SH-SY5Y (cell line): ENCODE results near the gene KRT6B.

Source experiments
- GATA2 ChIP-seq: IDR thresholded peaks from 2 replicates; pipeline ENCODE4 v1.6.1; 2011; ENCODE audit warnings: mild to moderate bottlenecking, low read depth, low read length
- GATA3 ChIP-seq: IDR thresholded peaks from 2 replicates; pipeline ENCODE4 v1.6.1; 2011; ENCODE audit warnings: low read depth, mild to moderate bottlenecking, low read length, moderate library complexity

Gene KRT6B

GRCh38 chr12:52411815-52412214, 40.1 kb downstream of the KRT6B start:
- TF ChIP-seq GATA3: no peak
- TF ChIP-seq GATA2: no peak

DNA sequence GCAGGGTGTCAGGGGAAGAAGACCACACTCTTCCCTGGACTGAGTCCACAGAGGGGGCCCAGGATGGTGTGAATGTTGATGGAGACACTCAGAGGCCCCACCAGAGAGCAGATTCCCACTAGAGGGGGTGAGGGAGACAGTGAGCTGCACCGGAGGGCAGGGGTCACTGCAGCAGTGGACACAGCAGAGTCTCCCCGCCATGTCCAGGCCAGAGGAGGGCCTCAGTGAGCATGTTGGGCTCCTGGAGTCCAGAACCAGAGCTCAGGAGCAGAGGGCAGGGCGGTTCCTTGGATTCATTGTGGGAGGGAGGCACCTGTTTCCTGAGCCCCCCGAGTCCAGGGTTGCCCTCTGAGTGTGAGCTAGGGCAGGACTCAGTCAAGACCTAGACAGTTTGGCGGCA, 44.0 kb downstream of the KRT6B start:
- TF ChIP-seq GATA2 (no peak), GATA3 (no peak)

- TF ChIP-seq GATA3: no peak
Observed at GRCh38 chr12:52405922-52406385, 46.0 kb downstream of the KRT6B start, which contains the start of gene KRT82. KRT82 (minus strand) TSS chr12:52406335; CDS start chr12:52406277, 58 bp downstream.

GRCh38 chr12:52404951-52405350, 47.0 kb downstream of the KRT6B start:
- TF ChIP-seq GATA3: no peak
- TF ChIP-seq GATA2: no peak

DNA sequence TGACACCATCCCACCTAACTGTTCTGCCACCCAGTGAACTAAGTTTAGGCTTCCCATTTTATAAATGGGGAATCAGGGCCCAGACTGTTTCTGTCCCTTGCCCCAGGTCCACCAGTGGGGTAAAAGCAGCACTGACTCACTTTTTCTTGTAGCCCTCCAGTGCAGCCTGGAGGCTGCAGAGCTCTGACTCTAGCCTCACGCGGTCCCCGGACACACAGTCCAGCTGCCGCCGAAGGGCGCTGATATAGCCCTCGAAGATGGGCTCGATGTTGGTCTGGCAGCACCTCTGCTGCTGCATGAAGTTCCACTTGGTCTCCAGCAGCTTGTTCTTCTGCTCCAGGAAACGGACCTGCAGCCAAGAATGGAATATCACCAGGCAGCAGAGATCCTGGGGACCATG, 48.4 kb downstream of the KRT6B start:
- TF ChIP-seq GATA2: no peak
- no peak for TF ChIP-seq GATA3

- no peak for TF ChIP-seq GATA3
- TF ChIP-seq GATA2: no peak
Observed at GRCh38 chr12:52402873-52403540, 48.9 kb downstream of the KRT6B start.

GRCh38 chr12:52402377-52402776, 49.6 kb downstream of the KRT6B start:
- no peak for TF ChIP-seq GATA3

DNA sequence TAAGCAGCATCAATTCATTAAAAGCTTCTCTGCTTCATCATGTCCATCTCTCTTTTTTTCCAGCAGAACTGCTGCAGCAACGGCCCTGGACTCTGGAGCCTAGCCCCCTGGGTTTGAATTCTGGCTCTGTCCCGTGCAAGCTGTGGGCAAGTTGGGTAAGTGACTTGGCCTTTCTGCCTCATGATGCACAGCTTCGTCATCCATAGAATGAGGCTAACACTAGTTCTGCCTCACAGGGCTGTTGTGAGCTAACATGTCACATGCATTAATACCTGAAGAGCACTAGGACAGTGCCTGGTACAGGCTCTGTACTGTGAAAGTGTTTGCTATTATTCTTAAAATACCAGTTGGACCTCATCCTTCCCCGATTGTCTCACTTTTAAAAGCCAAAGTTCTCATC, 50.0 kb downstream of the KRT6B start:
- TF ChIP-seq GATA2 (no peak), GATA3 (no peak)

DNA sequence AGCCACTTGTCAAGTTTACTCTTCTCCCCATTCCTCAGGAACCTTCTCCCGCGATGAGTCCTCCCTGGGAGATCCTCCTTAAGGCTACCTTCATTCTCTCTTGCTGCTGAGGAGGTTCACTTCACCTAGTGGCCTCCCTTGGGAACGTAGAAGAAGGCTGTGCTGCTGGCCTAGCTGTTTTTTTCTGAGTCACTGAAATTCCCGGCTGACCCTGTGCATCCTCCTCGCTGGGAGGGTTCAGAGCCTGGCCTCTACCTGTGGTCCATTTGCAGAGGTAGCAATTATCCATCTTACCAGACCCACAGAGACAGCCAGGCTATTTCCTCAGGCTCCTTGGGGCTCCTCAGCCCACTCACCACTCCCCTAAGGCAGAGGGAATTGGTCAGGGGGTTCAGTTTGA, 50.4 kb downstream of the KRT6B start:
- TF ChIP-seq GATA2 (no peak), GATA3 (no peak)

GRCh38 chr12:52400906-52401305, 51.0 kb downstream of the KRT6B start:
- TF ChIP-seq GATA2: no peak
- no peak for TF ChIP-seq GATA3

DNA sequence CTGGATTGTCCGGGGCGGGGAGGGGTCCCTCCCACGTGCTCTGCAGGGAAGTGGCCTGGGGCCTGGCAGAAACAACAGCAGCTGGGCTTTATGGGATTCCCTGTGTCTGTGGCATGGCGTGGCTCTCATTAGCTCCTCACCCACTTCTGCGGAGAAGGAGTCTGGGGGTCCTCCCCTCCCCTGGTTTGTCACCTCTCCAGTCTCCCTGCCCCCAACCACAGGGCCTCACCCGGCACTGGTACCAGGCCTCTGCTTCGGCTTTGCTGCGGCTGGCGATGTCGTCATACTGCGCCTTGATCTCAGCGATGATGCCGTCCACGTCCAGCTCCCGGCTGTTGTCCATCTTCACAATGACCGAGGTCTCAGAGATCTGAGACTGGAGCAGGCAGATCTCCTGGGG, 52.2 kb downstream of the KRT6B start:
- TF ChIP-seq GATA2 (no peak), GATA3 (no peak)

DNA sequence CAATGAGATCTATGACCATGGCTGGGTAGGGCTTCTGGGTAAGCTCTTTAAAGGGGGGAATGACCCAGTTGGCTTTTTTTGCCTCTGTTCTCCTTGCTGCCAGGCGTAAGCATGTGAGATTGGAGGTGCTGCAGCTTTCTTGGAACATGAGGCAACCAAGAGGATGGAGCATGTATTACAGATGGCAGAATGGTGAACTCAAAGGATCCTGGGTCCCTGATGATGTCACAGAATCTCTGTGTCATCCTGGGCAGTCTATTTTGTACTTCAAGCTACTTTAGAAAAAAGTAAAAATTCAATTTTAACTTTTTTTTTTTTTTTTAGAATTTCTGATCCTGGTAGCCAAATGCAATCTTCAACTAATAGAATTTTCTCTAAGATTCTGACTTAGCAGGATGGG, 53.8 kb downstream of the KRT6B start:
- no peak for TF ChIP-seq GATA3
- TF ChIP-seq GATA2: no peak

DNA sequence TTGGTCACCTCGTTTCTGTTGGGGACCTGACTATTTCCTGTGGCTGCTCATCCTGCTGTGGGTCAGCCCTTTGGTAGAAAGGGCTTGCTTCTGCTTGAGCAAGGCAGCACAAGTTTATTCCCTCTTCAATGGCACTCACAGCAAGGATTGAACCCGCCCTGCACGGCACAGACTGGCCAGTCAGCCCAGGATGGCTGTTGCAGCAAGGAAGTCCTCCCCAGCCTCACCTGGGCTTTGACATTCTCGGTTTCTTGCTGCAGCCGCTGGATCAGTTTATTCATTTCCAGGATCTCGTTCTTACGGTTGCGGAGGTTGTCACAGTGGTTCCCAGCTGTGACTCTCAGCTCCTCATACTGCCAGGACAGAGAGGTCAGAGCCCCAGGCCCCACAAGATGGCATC, 55.3 kb downstream of the KRT6B start:
- TF ChIP-seq GATA2: no peak
- TF ChIP-seq GATA3: no peak
